Breast epithelium (tissue), 4 donors: ENCODE data around the gene RPS6KB2. TPM values are rescaled to one million over a fixed set of nuclear protein-coding genes. Genes with fewer than 3 reads are reported as not detected.

Experiments used
- DNase-seq, 2 donors: peaks; one replicate each; pipeline ENCODE4 v3.0.0-alpha.2; 2019; ENCODE audit warnings: low spot score in 2 of 2
- H3K27ac ChIP-seq, 2 donors: fragments of 200-600 bp; sonication (generic) in 1 of 2; one replicate each; pipeline ENCODE4 v1.5.1; 2016 to 2019; ENCODE audit warnings: mild to moderate bottlenecking in 1 of 2
- H3K27me3 ChIP-seq, 2 donors: fragments of 200-600 bp; sonication (generic) in 1 of 2; one replicate each; pipeline versions ENCODE4 v1.5.1 to v1.6.0; 2017 to 2019; ENCODE audit warnings: control low read depth in 1 of 2, mild to moderate bottlenecking in 1 of 2
- H3K36me3 ChIP-seq: fragments of 200-600 bp; one replicate; pipeline ENCODE4 v1.5.1; 2019
- H3K4me1 ChIP-seq, 2 donors: fragments of 200-600 bp; sonication (generic); one replicate each; pipeline ENCODE4 v1.5.1; 2016 to 2019; ENCODE audit warnings: control low read depth in 1 of 2
- H3K4me3 ChIP-seq, 3 donors: fragments of 200-600 bp; sonication (generic); 1 replicate in 2 of 3; 2 replicates in 1 of 3; pipeline ENCODE4 v1.5.1; 2016 to 2019; ENCODE audit warnings: mild to moderate bottlenecking in 3 of 3, moderate library complexity in 2 of 3
- H3K9me3 ChIP-seq, 2 donors: fragments of 200-600 bp; sonication (generic) in 1 of 2; one replicate each; pipeline ENCODE4 v1.5.1; 2016 to 2019; ENCODE audit warnings: control low read depth in 1 of 2
- CTCF ChIP-seq, 3 donors: fragments of 450-650 bp; IDR thresholded peaks; one replicate each; pipeline ENCODE4 v1.5.1; 2016 to 2017; ENCODE audit warnings: antibody characterized with exemption in 3 of 3, mild to moderate bottlenecking in 3 of 3, moderate library complexity in 3 of 3
- POLR2A ChIP-seq: fragments of 450-650 bp; IDR thresholded peaks from one replicate; pipeline ENCODE4 v1.6.1; 2016; ENCODE audit warnings: antibody characterized with exemption, mild to moderate bottlenecking, moderate library complexity
- POLR2AphosphoS5 ChIP-seq, 3 donors: sonication (generic); formaldehyde crosslinking; IDR thresholded peaks; one replicate each; pipeline ENCODE4 v1.6.1; 2017; ENCODE audit warnings: antibody characterized with exemption in 3 of 3
- intact Hi-C: fragments of 100-400 bp; cut with DNase I; formaldehyde crosslinking; loops from one replicate; pipeline ENCODE4 v1.15.1; 2023; ENCODE audit warnings: low total_unique reads
- total RNA-seq, 3 donors: library from RNA; depleted of rRNA; stranded (reverse); fragments of >200 nt; gene quantifications; one replicate each; pipeline ENCODE4 v1.1.0, GENCODE V29; 2016

RPS6KB2 gene
- total RNA-seq, 3 donors from 2014 or later: 28.0 to 41.6 (median 40.1) TPM

- H3K4me3 ChIP-seq: no peak overlapping the region
- H3K27me3 ChIP-seq: peaks cover 0 to 2% of the 10 kb centered on the region in 2 donors
- intact Hi-C loops: no loop called here
- H3K4me1 ChIP-seq: no peaks in the 10 kb centered on the region
- no peaks in the 10 kb centered on the region for H3K9me3 ChIP-seq
- H3K36me3 ChIP-seq: no peaks in the 10 kb centered on the region
- no peak for DNase-seq
- TF ChIP-seq POLR2AphosphoS5 (IDR thresholded peaks at IDR 0.05) (no peak), CTCF (IDR thresholded peaks at IDR 0.05) (no peak), POLR2A (no peak)
- H3K27ac ChIP-seq: no peak overlapping the region
Observed at GRCh38 chr11:67457453-67457852, 29.2 kb downstream of the RPS6KB2 start.

- Histone ChIP-seq H3K4me3 (no peak overlapping the region), H3K9me3 (no peaks in the 10 kb centered on the region), H3K27me3 (peaks cover 0 to 2% of the 10 kb centered on the region in 2 donors), H3K27ac (no peak overlapping the region), H3K4me1 (no peaks in the 10 kb centered on the region), H3K36me3 (no peaks in the 10 kb centered on the region)
- intact Hi-C loops: no loop called here
- no peak for TF ChIP-seq CTCF (IDR thresholded peaks at IDR 0.05)
- no peak for TF ChIP-seq POLR2A
- no peak for TF ChIP-seq POLR2AphosphoS5 (IDR thresholded peaks at IDR 0.05)
- no peak for DNase-seq
Observed at GRCh38 chr11:67458266-67458665, 30.0 kb downstream of the RPS6KB2 start.

GRCh38 chr11:67463186-67463585, 34.9 kb downstream of the RPS6KB2 start:
- H3K27ac ChIP-seq: peak overlapping the region in 1 of 2 donors; percentile 95
- no peaks in the 10 kb centered on the region for H3K9me3 ChIP-seq
- intact Hi-C loops: no loop called here
- no peaks in the 10 kb centered on the region for H3K36me3 ChIP-seq
- no peaks in the 10 kb centered on the region for H3K27me3 ChIP-seq
- no peak for DNase-seq
- peaks cover 5 to 8% of the 10 kb centered on the region in 2 donors for H3K4me1 ChIP-seq
- H3K4me3 ChIP-seq: no peak overlapping the region
- TF ChIP-seq CTCF (IDR thresholded peaks at IDR 0.05) (no peak), POLR2AphosphoS5 (IDR thresholded peaks at IDR 0.05) (no peak), POLR2A (no peak)

GRCh38 chr11:67463680-67464410, 35.6 kb downstream of the RPS6KB2 start:
- no peaks in the 10 kb centered on the region for H3K9me3 ChIP-seq
- H3K36me3 ChIP-seq: no peaks in the 10 kb centered on the region
- H3K4me3 ChIP-seq: peak overlapping the region; percentile 50 to 74 (median 54)
- peak; percentile 83 to 90 for DNase-seq
- H3K27me3 ChIP-seq: no peaks in the 10 kb centered on the region
- H3K4me1 ChIP-seq: peaks cover 5 to 8% of the 10 kb centered on the region in 2 donors
- TF ChIP-seq POLR2A (peak; percentile 18), POLR2AphosphoS5 (IDR thresholded peaks at IDR 0.05) (peak in 1 of 3 donors; percentile 40), CTCF (IDR thresholded peaks at IDR 0.05) (no peak)
- intact Hi-C loops: no loop called here
- H3K27ac ChIP-seq: peak overlapping the region; percentile 95 to 98

GRCh38 chr11:67464411-67465188, 36.3 kb downstream of the RPS6KB2 start:
- H3K36me3 ChIP-seq: no peaks in the 10 kb centered on the region
- peak overlapping the region; percentile 95 to 98 for H3K27ac ChIP-seq
- H3K4me3 ChIP-seq: peak overlapping the region; percentile 50 to 74 (median 54)
- intact Hi-C loops: no loop called here
- no peaks in the 10 kb centered on the region for H3K27me3 ChIP-seq
- peak; percentile 84 to 92 for DNase-seq
- H3K4me1 ChIP-seq: peaks cover 5 to 8% of the 10 kb centered on the region in 2 donors
- no peaks in the 10 kb centered on the region for H3K9me3 ChIP-seq
- TF ChIP-seq POLR2AphosphoS5 (IDR thresholded peaks at IDR 0.05) (peak in 2 of 3 donors; percentile 40 to 55), POLR2A (peak; percentile 26), CTCF (IDR thresholded peaks at IDR 0.05) (no peak)
